ENCODE results near the gene VAV2. TPM values are rescaled to one million over a fixed set of nuclear protein-coding genes. Genes with fewer than 3 reads are reported as not detected.

VAV2 gene
- total and polyA plus RNA-seq, 5 donors, result 4.7 to 11.4 (median 7.4) TPM

DNA sequence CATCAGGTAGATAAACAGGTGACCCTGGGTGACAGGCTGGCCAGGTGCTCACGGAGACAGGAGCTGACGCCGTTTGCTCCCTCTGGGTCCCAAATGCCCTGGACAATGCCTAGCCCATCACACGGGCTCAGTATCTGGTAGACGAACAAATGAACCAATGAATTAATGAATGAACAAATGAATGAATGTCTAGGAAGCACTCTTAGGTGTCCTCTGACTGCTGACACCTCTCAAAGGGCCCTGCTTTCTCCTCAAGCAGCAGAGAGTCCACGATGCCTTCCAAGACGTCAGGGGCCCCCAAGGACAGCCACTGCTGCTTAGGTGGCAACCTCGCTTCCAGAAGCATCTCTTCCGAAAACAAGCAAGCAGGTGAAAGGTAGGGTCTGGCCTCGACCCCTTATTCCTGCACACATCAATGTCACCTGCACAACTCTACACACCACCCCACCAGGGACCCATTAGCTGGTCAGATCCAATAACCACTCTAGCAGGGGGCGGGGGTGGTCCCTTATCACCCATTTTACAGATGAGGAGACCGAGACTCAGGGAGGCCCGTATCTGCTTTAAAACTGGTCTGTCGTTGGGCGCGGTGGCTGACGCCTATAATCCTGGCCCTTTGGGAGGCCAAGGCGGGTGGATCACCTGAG is 45.2 kb downstream of the VAV2 start:
- Histone ChIP-seq H3K4me1 (ENCODE audit: control insufficient read depth, insufficient read depth, low read length) (peaks cover 3% of the 10 kb centered on the region), H3K9me3 (ENCODE audit: control insufficient read depth, low read length) (no peaks in the 10 kb centered on the region), H3K27ac (ENCODE audit: low read length) (no peak overlapping the region), H3K27me3 (ENCODE audit: control insufficient read depth, insufficient read depth) (no peaks in the 10 kb centered on the region), H3K4me3 (ENCODE audit: low read length) (no peak overlapping the region)
- intact Hi-C loops (cut with DNase I), result no loop called here
- ATAC-seq, result no peak
- peak in 1 of 3 donors; percentile 14 for DNase-seq
- 92% methylated on average over 18 of the region's 18 CpGs for WGBS

DNA sequence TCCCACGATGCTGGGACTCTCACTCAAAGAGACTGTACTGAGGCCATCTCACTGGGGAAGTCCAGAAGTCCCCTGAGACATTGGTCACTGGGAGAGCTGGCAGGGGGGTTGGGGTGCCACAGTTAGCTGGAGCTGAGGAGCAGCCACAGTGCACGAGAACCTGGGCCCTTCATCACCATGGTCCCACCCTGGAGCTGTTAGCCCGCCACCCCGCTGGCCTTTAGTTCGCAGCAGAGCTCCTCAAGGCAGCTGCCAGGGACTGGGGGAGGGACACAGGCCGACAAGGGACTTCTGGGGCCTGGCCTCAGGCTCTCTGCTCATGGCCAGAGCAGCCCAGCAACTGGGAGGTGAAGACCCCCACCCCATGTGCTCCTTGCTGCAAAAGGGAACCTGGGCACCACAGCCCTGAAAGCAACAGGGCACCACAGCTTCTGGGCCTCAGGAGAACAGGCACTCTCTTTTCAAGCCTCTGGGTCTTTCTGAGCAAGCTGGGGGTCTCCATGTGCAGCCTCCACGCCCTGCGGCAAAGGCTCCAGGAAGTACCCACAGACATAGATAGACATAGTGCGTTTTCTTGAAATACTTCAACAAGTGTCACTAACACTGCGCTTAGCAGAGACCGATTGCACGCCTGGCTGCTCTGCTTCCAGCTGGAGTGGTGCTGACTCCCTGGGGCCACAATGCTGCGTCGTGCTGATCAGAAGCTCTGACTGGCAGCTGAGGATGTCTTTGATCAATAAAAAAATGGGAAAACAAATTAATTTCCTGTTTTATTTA is 46.0 kb downstream of the VAV2 start:
- WGBS, result 95% methylated on average over 14 of the region's 14 CpGs
- no peak overlapping the region for H3K27ac ChIP-seq (ENCODE audit: low read length)
- DNase-seq (peak in 2 of 3 donors; percentile 8 to 29), ATAC-seq (no peak)
- no peaks in the 10 kb centered on the region for H3K27me3 ChIP-seq (ENCODE audit: control insufficient read depth, insufficient read depth)
- no peaks in the 10 kb centered on the region for H3K9me3 ChIP-seq (ENCODE audit: control insufficient read depth, low read length)
- intact Hi-C loops (cut with DNase I), result no loop called here
- H3K4me3 ChIP-seq (ENCODE audit: low read length), result no peak overlapping the region
- H3K4me1 ChIP-seq (ENCODE audit: control insufficient read depth, insufficient read depth, low read length), result peaks cover 1% of the 10 kb centered on the region

DNA sequence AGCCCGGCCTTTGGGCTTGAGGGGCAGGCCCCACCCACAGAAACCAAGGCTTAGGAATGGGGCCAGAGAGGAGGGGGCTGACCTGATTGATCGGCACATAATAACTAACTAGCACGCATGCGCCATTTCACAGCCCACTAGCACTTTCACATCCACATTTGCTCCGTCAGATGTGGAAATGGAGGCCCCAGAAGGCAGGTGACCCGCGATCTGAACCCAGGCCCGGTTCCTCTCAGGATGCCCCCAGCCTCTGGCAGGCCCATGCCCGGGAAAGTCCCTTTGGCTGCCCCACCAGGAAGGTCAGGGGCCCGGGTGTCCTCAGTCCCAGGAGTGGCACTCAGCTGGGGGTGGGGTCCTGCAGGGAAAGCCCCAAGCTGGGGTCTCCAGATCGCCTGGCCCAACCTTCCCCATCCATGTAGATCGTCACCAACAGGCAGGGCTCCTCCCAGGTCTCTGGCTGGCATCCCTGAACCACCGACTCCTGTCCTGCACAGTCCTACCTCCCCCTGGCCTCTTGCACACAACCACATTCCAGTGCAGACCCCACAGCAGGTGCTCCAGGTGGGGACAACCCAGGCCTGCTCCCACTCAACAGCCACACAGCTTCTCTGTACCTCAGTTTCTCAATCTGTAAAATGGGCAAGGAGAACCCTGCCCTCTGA is 46.7 kb downstream of the VAV2 start:
- DNase-seq, result peak; percentile 9 to 57 (median 46)
- intact Hi-C loops (cut with DNase I), result no loop called here
- no peaks in the 10 kb centered on the region for H3K4me1 ChIP-seq (ENCODE audit: control insufficient read depth, insufficient read depth, low read length)
- ATAC-seq, result no peak
- 82% methylated on average over 13 of the region's 13 CpGs for WGBS
- no peaks in the 10 kb centered on the region for H3K9me3 ChIP-seq (ENCODE audit: control insufficient read depth, low read length)
- H3K27ac ChIP-seq (ENCODE audit: low read length), result no peak overlapping the region
- no peak overlapping the region for H3K4me3 ChIP-seq (ENCODE audit: low read length)
- H3K27me3 ChIP-seq (ENCODE audit: control insufficient read depth, insufficient read depth), result no peaks in the 10 kb centered on the region

DNA sequence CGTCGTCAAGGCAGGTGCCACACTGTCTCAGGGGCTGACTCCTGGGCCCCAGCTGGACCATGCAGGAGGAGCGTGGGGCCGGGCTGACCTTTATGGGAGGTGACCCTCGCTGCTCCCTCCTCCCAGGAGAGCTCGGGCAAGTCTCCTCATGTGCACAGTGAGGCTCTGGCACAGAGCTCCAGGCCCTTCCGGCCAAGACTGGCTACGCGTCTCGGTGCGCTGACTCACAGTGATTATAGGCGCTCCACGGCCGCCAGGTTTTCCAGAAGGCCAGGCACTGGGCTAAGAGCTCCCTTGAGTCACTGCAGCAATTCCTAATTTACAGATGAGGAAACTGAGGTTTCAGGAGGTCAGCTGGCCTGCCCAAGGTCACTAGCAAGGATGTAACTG is 47.4 kb downstream of the VAV2 start:
- WGBS, result 70% methylated on average over 14 of the region's 14 CpGs
- peak; percentile 86 to 88 (median 86) for DNase-seq
- intact Hi-C loops (cut with DNase I), result no loop called here
- Histone ChIP-seq H3K4me3 (ENCODE audit: low read length) (no peak overlapping the region), H3K4me1 (ENCODE audit: control insufficient read depth, insufficient read depth, low read length) (no peaks in the 10 kb centered on the region), H3K9me3 (ENCODE audit: control insufficient read depth, low read length) (no peaks in the 10 kb centered on the region), H3K27me3 (ENCODE audit: control insufficient read depth, insufficient read depth) (no peaks in the 10 kb centered on the region), H3K27ac (ENCODE audit: low read length) (no peak overlapping the region)
- ATAC-seq, result peak; percentile 72 to 82

DNA sequence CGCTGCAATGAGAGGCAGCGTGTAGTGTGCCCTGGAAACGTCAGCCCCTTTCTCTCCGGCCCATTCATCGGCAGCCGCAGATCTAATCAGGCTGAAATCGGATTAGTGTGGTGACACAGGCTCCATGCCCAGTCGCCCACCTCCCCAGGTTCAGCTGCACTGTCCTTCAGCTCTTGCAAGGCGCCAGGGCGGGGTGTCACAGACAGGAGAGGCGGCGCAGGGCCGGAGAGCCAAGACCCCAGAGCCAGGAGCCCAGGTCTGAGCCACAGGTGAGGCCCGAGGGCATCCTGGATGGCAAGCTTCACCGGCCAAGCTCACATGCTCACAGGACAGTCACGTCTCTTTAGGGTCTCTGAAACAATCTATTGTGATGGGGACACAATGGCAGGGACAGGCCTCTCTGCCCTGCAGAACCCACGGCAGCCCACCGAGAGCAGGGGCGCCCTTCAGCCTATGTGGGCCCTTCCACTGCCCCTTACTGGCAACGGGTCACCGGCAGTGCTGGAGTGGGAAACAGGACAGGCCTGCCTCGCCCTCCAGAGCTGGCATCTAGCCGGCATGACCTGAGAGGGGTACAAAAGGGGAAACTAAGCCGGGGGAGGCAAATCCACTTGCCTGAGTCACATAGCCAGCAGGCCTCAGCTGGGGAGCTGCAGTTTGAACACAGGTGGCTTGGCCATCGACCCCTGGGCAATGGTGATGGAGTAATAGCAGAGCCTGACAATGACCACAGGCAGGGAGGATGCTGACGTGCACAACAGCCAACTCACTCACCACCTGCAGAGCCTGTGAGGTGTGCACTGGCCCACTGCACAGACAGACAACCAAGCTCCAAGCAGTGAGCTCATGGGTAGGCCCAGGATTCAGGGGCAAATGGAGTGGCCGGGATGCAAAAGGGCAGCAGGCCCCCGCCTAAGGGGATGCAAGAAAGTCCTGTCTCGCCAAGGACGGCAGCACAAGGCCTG is 48.1 kb downstream of the VAV2 start:
- intact Hi-C loops (cut with DNase I), result no loop called here
- H3K27ac ChIP-seq (ENCODE audit: low read length), result no peak overlapping the region
- no peak overlapping the region for H3K4me3 ChIP-seq (ENCODE audit: low read length)
- 86% methylated on average over 30 of the region's 30 CpGs for WGBS
- peak; percentile 13 to 51 (median 51) for DNase-seq
- H3K4me1 ChIP-seq (ENCODE audit: control insufficient read depth, insufficient read depth, low read length), result no peaks in the 10 kb centered on the region
- H3K27me3 ChIP-seq (ENCODE audit: control insufficient read depth, insufficient read depth), result no peaks in the 10 kb centered on the region
- H3K9me3 ChIP-seq (ENCODE audit: control insufficient read depth, low read length), result no peaks in the 10 kb centered on the region
- ATAC-seq, result peak in 1 of 2 donors; percentile 12

DNA sequence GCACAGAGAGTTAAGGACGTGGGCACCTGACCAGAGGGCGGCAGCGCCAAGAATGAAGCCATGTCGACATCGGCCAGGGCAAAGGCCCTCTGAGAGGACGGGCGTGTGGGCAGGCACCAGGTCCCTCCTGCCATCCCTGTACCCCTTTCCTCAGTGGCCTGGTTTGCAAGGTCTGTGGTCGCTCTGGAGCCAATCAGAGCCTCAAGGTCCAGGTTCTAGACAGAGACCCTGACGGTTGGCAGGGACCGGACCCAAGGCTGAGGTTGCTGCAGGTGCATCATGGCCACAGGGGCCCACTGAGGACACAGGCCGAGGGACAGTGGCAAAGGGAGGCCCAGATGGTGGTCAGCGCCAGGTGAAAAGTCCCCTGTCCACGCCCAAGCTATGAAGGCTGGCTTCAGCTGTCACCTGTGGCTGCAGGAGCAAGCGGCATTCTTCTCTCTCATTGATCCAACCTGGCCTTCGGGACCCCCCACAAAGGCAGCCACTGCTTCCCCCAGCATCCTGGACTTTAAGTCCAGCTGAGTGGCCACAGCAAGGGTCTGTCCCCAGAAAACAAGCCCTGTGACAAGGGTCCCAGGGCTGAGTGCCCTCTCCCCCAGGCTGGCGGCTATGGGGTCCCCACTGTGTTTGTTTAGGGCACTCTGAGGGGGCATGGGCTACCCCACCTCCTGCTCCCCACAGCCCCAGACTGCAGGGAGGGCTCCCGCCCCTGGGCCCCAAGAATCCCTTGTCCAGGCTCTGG is 48.9 kb downstream of the VAV2 start:
- no peaks in the 10 kb centered on the region for H3K27me3 ChIP-seq (ENCODE audit: control insufficient read depth, insufficient read depth)
- H3K4me3 ChIP-seq (ENCODE audit: low read length), result no peak overlapping the region
- ATAC-seq, result no peak
- no peaks in the 10 kb centered on the region for H3K4me1 ChIP-seq (ENCODE audit: control insufficient read depth, insufficient read depth, low read length)
- peak; percentile 10 to 30 (median 28) for DNase-seq
- intact Hi-C loops (cut with DNase I), result no loop called here
- no peak overlapping the region for H3K27ac ChIP-seq (ENCODE audit: low read length)
- no peaks in the 10 kb centered on the region for H3K9me3 ChIP-seq (ENCODE audit: control insufficient read depth, low read length)
- WGBS, result 93% methylated on average over 17 of the region's 17 CpGs

DNA sequence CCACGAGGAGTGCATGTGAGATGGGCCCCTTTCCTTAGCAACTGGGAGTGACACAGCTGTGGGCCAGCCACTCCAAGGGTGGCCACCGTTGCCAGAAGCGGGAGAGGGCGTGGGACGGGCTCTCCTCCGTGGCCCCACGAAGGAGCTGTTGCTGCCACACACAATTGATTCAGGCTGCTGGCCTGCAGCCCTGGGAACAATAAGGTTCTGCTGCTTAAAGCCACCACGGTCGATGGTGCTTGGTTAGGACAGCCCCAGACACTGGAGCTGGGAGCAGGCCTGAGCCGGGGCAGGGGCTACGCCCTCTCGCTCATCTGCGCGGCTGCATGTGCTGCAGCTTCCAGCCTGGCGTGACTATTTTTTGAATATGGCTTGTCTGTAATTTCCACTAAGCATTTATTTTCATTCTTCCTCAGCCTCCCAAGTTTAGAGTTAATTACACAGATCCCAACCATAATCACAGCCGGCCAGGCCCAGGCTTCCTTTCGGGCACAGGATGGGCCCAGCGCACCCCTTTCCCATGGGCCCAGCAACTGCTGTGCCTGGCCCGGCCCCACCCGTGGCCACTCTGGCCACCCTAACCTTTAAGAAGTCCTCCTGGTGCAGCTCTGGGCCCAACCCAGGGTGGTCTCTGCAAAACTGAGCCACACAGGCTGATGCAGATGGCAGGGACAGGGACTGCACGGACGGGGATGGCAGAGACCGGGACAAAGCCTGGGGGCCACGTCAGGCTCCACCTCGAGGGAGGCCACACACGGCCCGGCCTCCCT is 49.7 kb downstream of the VAV2 start:
- Histone ChIP-seq H3K27me3 (ENCODE audit: control insufficient read depth, insufficient read depth) (no peaks in the 10 kb centered on the region), H3K9me3 (ENCODE audit: control insufficient read depth, low read length) (no peaks in the 10 kb centered on the region), H3K4me1 (ENCODE audit: control insufficient read depth, insufficient read depth, low read length) (no peaks in the 10 kb centered on the region), H3K4me3 (ENCODE audit: low read length) (no peak overlapping the region), H3K27ac (ENCODE audit: low read length) (no peak overlapping the region)
- intact Hi-C loops (cut with DNase I), result no loop called here
- ATAC-seq (no peak), DNase-seq (peak; percentile 23 to 60 (median 44))
- WGBS, result 84% methylated on average over 27 of the region's 27 CpGs

DNA sequence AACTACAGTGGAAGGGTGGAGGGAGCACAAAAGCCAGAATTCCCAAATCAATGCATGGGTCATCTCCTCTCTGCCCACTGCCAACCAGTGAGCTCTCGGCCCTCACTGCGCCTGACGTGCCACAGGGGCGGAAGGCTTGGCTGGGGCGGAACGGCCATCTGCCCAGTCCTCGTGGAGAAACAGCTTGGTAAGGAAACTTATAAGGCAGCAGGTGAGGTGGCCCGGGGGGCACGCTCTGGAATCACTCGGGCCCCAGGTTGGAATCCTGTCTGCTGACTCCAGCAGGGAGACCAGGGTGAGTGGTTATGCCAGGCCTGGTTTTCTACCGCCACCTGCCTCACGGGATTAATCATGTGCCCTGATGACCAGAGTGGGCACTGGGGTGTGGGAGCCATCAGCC is 52.3 kb downstream of the VAV2 start:
- Histone ChIP-seq H3K27me3 (ENCODE audit: control insufficient read depth, insufficient read depth) (no peaks in the 10 kb centered on the region), H3K4me1 (ENCODE audit: control insufficient read depth, insufficient read depth, low read length) (no peaks in the 10 kb centered on the region), H3K4me3 (ENCODE audit: low read length) (no peak overlapping the region), H3K9me3 (ENCODE audit: control insufficient read depth, low read length) (no peaks in the 10 kb centered on the region), H3K27ac (ENCODE audit: low read length) (no peak overlapping the region)
- no peak for ATAC-seq
- intact Hi-C loops (cut with DNase I), result no loop called here
- peak in 2 of 3 donors; percentile 6 to 36 for DNase-seq
- WGBS, result 89% methylated on average over 12 of the region's 12 CpGs

DNA sequence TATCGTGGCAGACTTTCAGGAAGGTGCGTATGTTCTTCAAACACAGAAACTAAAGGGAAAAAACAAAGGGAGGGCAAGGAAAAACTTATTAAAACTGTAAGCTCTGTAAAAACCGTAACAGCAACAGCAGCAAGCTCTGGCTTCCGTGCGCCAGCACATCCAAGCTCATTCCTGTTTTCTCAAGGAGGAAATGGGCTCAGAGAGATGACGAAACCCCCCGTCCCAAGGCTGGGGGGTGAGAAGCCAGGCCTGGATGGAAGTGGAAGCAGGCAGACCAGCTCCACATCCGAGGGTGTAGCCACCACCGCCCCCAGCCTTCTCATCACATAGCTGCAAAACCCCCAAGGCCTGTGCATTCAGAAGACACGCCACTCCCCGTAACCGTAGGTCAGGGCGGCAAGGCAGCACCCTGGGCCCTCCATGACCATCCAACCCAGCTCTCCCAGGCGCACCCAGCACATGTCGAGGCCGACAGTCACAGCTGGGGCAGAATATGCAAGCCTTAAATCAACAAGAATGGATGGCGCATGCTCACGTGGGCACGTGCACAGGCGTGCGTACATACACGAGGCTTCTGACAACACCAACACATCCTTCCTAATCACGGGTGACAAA is 52.8 kb downstream of the VAV2 start:
- H3K4me1 ChIP-seq (ENCODE audit: control insufficient read depth, insufficient read depth, low read length), result no peaks in the 10 kb centered on the region
- H3K27me3 ChIP-seq (ENCODE audit: control insufficient read depth, insufficient read depth), result no peaks in the 10 kb centered on the region
- 84% methylated on average over 23 of the region's 23 CpGs for WGBS
- H3K4me3 ChIP-seq (ENCODE audit: low read length), result no peak overlapping the region
- H3K27ac ChIP-seq (ENCODE audit: low read length), result no peak overlapping the region
- DNase-seq (peak; percentile 10 to 46 (median 42)), ATAC-seq (no peak)
- intact Hi-C loops (cut with DNase I), result no loop called here
- no peaks in the 10 kb centered on the region for H3K9me3 ChIP-seq (ENCODE audit: control insufficient read depth, low read length)

All from right cardiac atrium (tissue), 5 donors.